RPMI7951 (cell line): ENCODE data around the gene PRKAR1B. TPM values are rescaled to one million over a fixed set of nuclear protein-coding genes. Genes with fewer than 3 reads are reported as not detected.
"Not testable (repeated sequence)": the region's sequence is repeated elsewhere in the genome, so short reads cannot be mapped to it uniquely, and the experiment has no call there.

Experiments used
- DNase-seq: peaks from one replicate; pipeline ENCODE4 v3.0.0-alpha.2; 2012; ENCODE audit warnings: low read depth
- total RNA-seq: library from RNA; depleted of rRNA; stranded (reverse); fragments of >200 nt; shearing (Covaris generic); gene quantifications from 2 replicates; pipeline ENCODE4 v1.2.3, GENCODE V29; 2014

The PRKAR1B gene
- total RNA-seq, 1 experiment from 2014 or later, result 5.0 TPM

- no peak for DNase-seq
Observed at GRCh38 chr7:757741-758163, 30.7 kb upstream of the PRKAR1B start.

- DNase-seq, result no peak
Observed at GRCh38 chr7:756928-757560, 30.0 kb upstream of the PRKAR1B start.

- DNase-seq, result no peak
Observed at GRCh38 chr7:756231-756927, 29.3 kb upstream of the PRKAR1B start.

GRCh38 chr7:755413-755805 lies 28.3 kb upstream of the PRKAR1B start:
- DNase-seq, result no peak

- no peak for DNase-seq
Observed at GRCh38 chr7:754531-755412, 27.7 kb upstream of the PRKAR1B start.

GRCh38 chr7:753190-753589 lies 26.1 kb upstream of the PRKAR1B start:
- no peak for DNase-seq

GRCh38 chr7:752256-752655 lies 25.2 kb upstream of the PRKAR1B start:
- not testable (repeated sequence) for DNase-seq

GRCh38 chr7:751826-752225 lies 24.7 kb upstream of the PRKAR1B start:
- no peak for DNase-seq

- no peak for DNase-seq
Observed at GRCh38 chr7:750111-750905, 23.2 kb upstream of the PRKAR1B start.

GRCh38 chr7:749140-749551 lies 22.1 kb upstream of the PRKAR1B start:
- no peak for DNase-seq

GRCh38 chr7:748446-748845 lies 21.4 kb upstream of the PRKAR1B start:
- no peak for DNase-seq

- DNase-seq, result no peak
Observed at GRCh38 chr7:747186-747585, 20.1 kb upstream of the PRKAR1B start.

GRCh38 chr7:746155-747061 lies 19.3 kb upstream of the PRKAR1B start:
- DNase-seq, result no peak

- no peak for DNase-seq
Observed at GRCh38 chr7:745431-746154, 18.5 kb upstream of the PRKAR1B start.

- no peak for DNase-seq
Observed at GRCh38 chr7:744854-745430, 17.9 kb upstream of the PRKAR1B start.

- not testable (repeated sequence) for DNase-seq
Observed at GRCh38 chr7:744128-744520, 17.0 kb upstream of the PRKAR1B start.

GRCh38 chr7:743341-744127 lies 16.5 kb upstream of the PRKAR1B start:
- DNase-seq, result not testable (repeated sequence)

- DNase-seq, result no peak
Observed at GRCh38 chr7:742791-743190, 15.7 kb upstream of the PRKAR1B start.

- no peak for DNase-seq
Observed at GRCh38 chr7:741850-742249, 14.8 kb upstream of the PRKAR1B start.
